KMS-11 (cell line): ENCODE results near the gene SLCO3A1.

ENCODE experiments used
- H2AFZ ChIP-seq: fragments of 200-600 bp; sonication (generic); 2 replicates; pipeline ENCODE4 v1.6.1; 2016; ENCODE audit warnings: antibody characterized with exemption, mixed run types, low read depth
- H3K27ac ChIP-seq: fragments of 200-600 bp; sonication (generic); 2 replicates; pipeline ENCODE4 v1.6.1; 2016; ENCODE audit warnings: mild to moderate bottlenecking, mixed run types
- H3K27me3 ChIP-seq: fragments of 200-600 bp; sonication (generic); 2 replicates; pipeline ENCODE4 v1.6.1; 2017; ENCODE audit warnings: mild to moderate bottlenecking, low read depth, mixed run types, moderate library complexity; ENCODE audit not compliant: insufficient read depth
- H3K36me3 ChIP-seq: fragments of 200-600 bp; sonication (generic); 2 replicates; pipeline ENCODE4 v1.6.1; 2017; ENCODE audit warnings: mild to moderate bottlenecking, mixed run types; ENCODE audit not compliant: insufficient read depth
- H3K4me1 ChIP-seq: fragments of 200-600 bp; sonication (generic); 2 replicates; pipeline ENCODE4 v1.6.1; 2016; ENCODE audit warnings: mild to moderate bottlenecking, low read depth, mixed run types; ENCODE audit not compliant: poor library complexity, severe bottlenecking
- H3K4me2 ChIP-seq: fragments of 200-600 bp; sonication (generic); 2 replicates; pipeline ENCODE4 v1.7.0; 2016; ENCODE audit warnings: mild to moderate bottlenecking, mixed run types
- H3K4me3 ChIP-seq: fragments of 200-600 bp; sonication (generic); IDR thresholded peaks from 2 replicates; pipeline ENCODE4 v1.6.1; 2017; ENCODE audit warnings: low read depth, low read length, mixed read lengths; ENCODE audit not compliant: insufficient read depth
- H3K79me2 ChIP-seq: fragments of 200-600 bp; sonication (generic); 2 replicates; pipeline ENCODE4 v1.6.1; 2016; ENCODE audit warnings: low read depth, mixed run types; ENCODE audit not compliant: insufficient read depth
- H3K9ac ChIP-seq: fragments of 200-600 bp; sonication (generic); 2 replicates; pipeline ENCODE4 v1.6.1; 2016; ENCODE audit warnings: mild to moderate bottlenecking, mixed run types
- H4K20me1 ChIP-seq: fragments of 200-600 bp; sonication (generic); 2 replicates; pipeline ENCODE4 v1.6.1; 2016; ENCODE audit warnings: mild to moderate bottlenecking, mixed run types; ENCODE audit not compliant: insufficient read depth
- CTCF ChIP-seq: fragments of 200-600 bp; sonication (generic); conservative IDR thresholded peaks from 2 replicates; pipeline ENCODE4 v1.6.1; 2017; ENCODE audit warnings: low read depth, mild to moderate bottlenecking, antibody characterized with exemption, low read length, moderate library complexity, mixed read lengths

The SLCO3A1 gene

DNA sequence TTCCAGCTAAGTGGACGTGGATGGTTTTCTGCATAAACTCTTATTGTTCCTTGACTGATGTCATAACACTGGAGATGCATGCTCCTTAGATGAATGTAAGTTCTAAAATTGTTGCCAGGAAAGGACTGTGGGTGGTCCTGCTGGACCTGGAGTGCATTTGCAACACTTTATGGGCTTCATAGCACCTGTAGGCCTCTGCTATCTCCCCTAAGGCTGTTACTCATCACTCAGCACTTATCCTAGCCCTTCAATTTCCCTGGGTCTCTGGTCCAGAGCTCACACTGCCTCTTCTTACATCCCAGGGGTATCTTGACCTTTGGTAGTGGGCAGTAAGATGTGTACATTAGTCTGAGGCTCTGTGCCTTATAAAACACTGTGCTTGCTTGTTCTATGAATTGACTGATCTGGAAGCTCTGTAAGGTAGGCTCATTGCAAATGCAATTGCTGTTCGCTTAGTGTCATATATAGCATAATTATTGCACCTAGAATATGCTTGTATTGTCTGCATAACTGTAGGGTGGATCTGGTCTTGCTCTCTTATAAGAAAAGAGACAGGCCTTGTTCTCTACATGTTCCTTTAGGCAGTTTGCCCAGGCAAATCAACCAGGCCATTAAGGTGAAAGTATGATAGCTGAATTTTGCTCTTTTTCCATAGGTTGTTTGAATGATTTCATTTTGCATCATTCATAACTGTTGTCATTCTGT, 35.8 kb downstream of the SLCO3A1 start:
- H3K27me3 ChIP-seq: no peaks in the 10 kb centered on the region
- H3K79me2 ChIP-seq: no peaks in the 10 kb centered on the region
- H3K4me1 ChIP-seq: no peaks in the 10 kb centered on the region

DNA sequence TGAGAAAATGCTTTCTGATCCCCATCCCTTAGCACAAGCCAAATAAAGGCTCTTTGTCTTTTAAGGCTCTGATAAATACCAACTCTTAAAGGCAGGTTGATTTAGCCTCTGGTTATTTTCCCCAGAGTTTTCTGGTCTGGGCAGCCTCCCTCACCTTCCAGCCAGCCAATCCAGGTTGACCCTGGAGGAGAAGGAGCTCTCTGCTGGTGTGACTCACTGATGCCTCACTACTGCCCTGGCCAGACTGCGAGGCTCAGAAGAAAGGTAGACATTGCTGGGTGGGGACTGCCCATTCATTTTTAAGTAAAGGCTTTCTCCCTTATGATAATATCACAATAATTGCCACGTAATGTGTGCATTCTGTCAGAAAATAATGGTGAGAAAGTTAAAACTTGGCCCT, 37.1 kb downstream of the SLCO3A1 start:
- no peak overlapping the region for H3K9ac ChIP-seq
- H3K4me2 ChIP-seq: no peak overlapping the region
- H4K20me1 ChIP-seq: no peaks in the 10 kb centered on the region
- no peak overlapping the region for H2AFZ ChIP-seq
- no peaks in the 10 kb centered on the region for H3K4me1 ChIP-seq
- TF ChIP-seq CTCF: no peak
- H3K4me3 ChIP-seq: no peak overlapping the region
- H3K36me3 ChIP-seq: no peaks in the 10 kb centered on the region
- H3K27ac ChIP-seq: no peak overlapping the region
- H3K27me3 ChIP-seq: no peaks in the 10 kb centered on the region
- H3K79me2 ChIP-seq: no peaks in the 10 kb centered on the region

More for the DNA sequence above, 35.8 kb downstream of the SLCO3A1 start:
- Histone ChIP-seq H2AFZ (no peak overlapping the region), H3K36me3 (no peaks in the 10 kb centered on the region), H3K4me3 (no peak overlapping the region), H3K27ac (no peak overlapping the region), H3K4me2 (no peak overlapping the region), H3K9ac (no peak overlapping the region), H4K20me1 (no peaks in the 10 kb centered on the region)
- no peak for TF ChIP-seq CTCF

- Histone ChIP-seq H3K27ac (no peak overlapping the region), H3K36me3 (no peaks in the 10 kb centered on the region)
Observed at GRCh38 chr15:91891101-91891500, 37.6 kb downstream of the SLCO3A1 start.

DNA sequence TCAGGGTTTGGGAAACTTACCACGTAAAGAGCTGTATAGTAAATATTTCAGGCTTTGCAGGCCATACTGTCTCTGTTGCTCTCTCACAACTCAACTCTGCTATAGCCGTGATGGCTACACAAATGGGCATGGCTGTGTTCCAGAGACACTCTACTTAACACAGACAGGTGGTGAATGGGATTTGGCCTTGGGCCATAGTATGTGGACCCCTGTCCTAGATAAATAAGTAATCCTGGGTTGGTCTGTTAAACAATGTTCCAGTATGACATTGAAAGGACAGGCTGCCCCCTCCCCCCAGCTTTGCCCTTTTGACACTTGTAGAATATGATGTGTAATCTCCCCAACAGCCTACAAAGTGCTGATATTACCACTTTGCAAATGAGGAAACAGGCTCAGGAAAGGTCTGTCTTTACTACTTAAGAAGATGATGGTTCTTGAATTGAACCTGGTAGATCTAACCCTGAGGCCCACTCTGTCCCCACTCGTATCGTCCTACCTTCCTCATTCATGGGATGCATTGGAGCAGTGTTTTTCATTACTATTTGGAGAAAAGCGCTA, 38.4 kb downstream of the SLCO3A1 start:
- H3K36me3 ChIP-seq: no peaks in the 10 kb centered on the region
- H4K20me1 ChIP-seq: no peaks in the 10 kb centered on the region
- H3K4me1 ChIP-seq: no peaks in the 10 kb centered on the region
- H3K79me2 ChIP-seq: no peaks in the 10 kb centered on the region
- H3K4me3 ChIP-seq: no peak overlapping the region
- TF ChIP-seq CTCF: no peak
- no peak overlapping the region for H2AFZ ChIP-seq
- no peaks in the 10 kb centered on the region for H3K27me3 ChIP-seq
- no peak overlapping the region for H3K4me2 ChIP-seq
- no peak overlapping the region for H3K27ac ChIP-seq
- H3K9ac ChIP-seq: no peak overlapping the region

More at GRCh38 chr15:91891101-91891500, 37.6 kb downstream of the SLCO3A1 start:
- Histone ChIP-seq H2AFZ (no peak overlapping the region), H3K79me2 (no peaks in the 10 kb centered on the region), H3K4me3 (no peak overlapping the region), H3K4me2 (no peak overlapping the region), H3K27me3 (no peaks in the 10 kb centered on the region), H3K4me1 (no peaks in the 10 kb centered on the region), H3K9ac (no peak overlapping the region), H4K20me1 (no peaks in the 10 kb centered on the region)
- no peak for TF ChIP-seq CTCF
